Measurements from ENCODE around the gene ZNF609.
"Not testable (repeated sequence)": the region's sequence is repeated elsewhere in the genome, so short reads cannot be mapped to it uniquely, and the experiment has no call there.

The ZNF609 gene

DNA sequence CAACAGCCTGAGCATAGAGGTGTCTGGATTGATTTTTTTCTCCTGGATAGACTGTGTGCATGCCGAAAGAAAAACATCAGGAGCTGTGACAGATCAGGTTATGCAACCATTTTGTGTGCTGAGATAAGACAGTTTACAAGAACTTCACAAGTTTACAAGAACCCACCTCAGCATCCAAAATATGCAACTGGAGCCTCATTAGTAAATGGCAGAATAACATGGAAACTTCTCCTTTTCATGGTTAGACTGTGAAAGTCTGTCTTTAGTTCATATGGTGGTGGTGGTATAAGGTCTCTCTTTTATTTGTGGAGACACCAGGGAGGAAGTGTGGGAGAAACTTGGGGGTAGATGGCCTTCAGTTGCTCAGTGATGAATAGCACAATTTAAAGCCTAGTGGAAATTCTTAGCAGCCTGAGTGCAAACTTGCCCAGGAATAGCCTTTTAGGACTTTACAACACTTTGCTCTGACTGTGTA is 3.7 kb upstream of the ZNF609 start:
- DNase-seq = no peak

DNA sequence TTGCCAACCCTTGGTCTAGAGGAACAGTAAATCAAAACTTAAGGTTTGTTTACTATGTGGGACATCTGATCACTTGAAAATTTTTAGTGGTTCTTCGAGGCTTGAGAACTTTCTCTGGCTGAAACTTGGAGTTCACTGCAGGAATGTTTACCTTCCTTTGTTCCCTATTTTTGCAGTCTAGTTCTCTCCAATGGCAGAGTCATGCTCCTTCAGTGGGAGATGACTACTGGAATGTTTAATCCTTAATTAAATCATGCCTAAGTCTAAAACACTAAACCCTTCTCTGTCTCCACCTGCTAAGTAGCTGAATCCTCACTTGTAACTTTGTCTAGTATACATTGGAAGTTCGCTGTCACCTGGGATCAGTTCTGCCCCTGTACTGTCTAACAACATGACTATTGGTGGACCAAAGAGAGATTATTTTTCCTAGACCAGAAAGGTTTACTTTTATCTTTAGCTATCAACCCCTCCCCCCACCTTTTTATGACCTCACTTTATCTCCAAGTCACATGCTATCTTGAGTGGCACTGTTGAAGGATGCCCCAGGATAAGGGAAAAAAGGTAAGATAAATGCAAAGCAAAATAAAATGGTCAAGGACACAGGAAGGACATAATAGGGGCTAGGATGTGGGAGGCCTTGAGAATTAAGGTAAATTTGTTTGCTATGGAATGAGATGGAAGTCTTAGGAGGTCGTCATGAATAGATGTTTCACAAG is 1.2 kb upstream of the ZNF609 start:
- no peak for DNase-seq

DNA sequence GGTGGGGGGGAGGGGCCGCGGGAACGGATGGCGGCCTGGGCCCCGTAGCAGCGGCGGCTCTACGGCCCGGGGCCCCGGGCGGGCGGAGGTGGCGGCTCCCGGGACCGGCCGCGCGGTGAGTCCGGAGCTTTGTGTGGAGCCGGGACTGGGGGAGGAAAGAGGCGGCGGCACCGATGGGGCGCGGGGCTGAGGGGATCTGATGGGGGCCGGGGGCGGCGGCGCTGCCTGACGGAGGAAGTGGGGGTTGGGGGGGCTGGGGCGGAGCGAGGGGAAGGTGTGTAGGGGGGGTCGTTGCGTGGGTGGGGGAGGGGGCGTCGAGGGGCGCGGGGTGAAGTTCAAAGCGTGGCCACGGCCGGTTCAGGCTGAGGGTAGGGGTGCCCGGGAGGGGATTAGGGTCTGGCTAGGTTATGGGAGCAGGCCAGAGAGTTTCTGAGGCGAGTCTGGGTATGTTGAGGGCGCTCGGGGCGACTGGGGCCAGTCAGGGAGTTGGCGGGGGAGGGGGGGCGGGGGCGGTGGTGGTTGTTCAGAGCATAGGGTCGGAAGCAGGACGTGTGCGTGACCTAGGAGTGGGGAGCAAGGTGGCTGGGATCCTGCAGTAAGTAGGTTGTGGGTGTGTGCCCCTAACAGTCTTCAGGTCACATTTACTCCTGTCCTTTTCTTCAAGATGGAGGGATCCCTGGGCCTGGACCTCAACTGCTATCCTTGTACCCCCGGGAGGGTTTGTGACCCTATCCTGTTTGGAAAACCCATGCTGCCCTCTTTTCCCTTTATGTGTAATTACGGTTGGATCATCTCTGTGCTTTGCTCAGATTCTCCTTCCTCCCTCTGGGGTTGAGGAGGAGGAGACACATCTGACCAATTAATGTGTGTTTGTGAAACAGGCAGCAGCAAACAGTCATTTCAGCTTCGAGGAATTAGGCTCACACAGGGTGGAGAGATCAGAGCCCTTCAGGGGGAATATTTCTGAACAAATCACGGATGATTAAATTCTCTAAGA is 644 bp downstream of the ZNF609 start:
- no peak for DNase-seq

DNA sequence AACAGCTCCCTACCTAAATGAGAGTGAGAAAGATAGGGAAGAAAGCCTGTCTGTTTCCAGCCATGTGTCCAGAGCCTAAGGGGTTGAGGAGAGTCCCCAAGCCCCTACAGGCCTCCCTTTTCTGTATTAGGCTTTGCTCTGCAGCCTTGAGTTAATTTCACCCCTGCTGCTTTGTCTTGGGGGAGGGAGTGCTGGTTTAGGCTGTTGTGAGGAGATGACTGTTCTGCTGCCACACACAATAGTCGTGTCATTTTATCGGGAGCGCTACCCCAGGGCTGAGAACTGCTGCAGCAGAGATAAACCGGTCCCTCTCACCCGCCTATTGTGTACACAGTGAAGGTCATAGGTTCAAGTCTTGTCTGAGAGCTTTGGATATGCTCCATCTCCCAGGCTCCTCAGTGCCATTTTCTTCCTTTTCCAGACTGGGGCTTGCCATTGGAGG is 1.4 kb downstream of the ZNF609 start:
- DNase-seq = peak; percentile 25

DNA sequence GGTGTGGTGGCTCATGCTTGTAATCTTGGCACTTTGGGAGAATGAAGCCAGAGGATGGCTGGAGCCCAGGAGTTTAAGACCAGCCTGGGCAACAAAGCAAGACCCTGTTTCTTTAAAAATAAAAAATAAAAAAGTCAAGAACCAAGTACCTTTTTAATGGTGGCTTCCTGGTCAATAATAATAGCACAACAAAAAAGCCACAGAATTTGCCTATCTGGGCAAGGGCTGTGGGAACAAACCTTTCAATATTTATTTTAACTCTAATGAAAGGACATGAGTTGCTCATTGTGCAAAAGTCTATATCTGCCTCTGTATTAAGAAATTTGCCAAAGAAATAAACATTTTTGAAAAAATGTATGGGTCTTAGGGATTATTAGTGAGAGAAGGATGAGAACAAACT is 2.1 kb downstream of the ZNF609 start:
- no peak for DNase-seq

DNA sequence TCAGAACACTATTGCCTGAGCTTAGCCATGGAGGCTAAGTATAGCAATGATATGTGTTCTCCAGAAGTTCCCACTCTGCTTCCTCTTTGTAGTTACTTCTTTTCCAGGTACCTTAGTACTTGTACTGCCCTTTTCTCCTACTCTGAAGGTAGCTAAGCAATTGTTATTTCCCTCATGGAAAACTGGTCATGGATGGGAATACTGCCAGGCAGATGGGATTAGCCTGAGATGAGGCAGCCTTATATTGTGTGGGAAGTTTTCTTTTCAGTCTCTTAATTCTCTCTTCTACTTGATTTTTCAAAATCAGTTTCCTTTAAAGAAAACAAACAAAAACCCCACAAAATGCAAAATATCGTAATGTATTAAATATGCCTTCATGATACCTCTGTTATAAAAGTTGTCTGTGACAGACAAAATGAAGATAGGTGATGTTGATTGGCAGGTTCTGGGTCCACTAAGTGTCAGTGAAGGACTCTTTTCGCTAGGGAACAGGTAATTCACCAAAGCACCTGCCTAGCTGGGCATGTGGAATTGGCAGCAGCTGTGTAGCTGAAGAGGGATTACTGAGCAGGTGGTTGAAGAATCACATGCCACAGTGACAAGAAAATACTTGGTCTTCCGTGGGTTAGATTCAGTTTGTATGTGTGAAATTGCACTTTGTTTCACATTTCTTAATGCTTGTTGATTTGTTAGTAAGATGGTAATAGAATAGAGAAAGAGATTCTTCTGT is 4.1 kb downstream of the ZNF609 start:
- DNase-seq = peak; percentile 73

DNA sequence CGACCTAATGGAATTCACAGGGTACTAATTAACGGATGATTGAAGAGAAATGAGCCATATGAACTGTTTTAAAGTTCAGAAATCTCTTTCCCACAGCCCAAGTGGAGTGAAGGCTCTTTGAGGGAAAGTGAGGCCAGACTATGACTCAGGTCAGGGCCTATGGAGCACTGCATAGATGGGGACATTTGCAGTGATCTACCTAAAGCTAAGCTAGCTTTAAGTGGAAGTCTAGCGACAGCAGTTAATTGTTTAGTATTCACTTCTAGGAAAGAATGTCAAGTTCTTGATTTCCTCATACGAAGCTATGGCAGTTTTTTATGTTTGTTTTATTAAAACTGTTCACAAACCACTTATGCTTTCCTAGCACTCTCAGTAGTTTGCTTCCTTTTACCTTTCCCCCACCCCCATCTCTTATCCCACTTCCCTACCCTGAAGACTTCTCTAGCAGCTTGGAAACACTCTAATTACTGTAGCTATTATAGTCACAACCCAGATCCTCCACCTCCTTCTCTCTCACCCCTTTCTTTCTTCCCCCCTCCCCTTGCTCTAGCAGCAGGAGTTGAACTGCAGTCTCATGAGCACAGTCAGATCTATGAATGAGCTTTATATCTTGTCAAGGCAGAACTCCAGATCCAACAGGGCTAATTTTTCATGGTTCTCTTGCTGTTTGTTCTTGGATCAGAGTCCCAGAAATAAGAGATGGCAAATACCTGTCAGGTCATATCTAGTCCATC is 6.2 kb downstream of the ZNF609 start:
- DNase-seq = no peak

DNA sequence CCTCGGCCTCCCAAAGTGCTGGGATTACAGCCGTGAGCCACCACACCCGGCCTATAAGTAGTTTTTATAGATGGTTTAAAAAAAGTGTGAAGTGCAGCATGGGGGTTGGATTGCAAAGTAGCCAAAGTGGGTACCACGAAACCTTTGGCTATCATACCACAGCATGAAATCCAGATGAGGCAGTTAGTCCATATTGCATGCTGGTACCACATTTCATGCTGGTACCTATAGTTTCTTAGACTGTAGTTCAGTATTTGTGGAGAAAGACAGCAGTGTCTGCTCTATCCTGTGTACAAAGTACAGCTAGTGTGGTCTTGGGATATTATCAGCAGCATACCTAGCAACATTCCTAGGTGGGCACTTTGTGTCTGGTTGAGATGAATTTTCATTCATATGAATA is 11.8 kb downstream of the ZNF609 start:
- DNase-seq = no peak

DNA sequence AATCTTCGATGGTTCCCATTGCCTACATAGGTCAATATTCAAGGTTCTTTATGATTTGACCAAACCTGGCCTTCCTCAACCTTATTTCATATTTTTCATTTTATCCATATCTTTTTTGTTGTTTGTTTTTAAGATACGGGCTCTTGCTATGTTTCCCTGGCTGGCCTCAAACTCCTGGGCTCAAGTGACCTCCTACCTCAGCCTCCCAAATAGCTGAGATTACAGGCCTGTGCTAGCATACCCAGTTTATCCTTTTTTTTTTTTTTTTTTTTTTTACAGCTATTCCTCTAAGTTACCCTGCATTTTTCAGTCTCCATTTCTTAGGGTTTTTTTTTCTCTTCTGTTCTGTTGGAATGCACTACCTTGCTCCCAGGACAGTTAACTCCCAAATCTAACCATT is 14.5 kb downstream of the ZNF609 start:
- DNase-seq = no peak

DNA sequence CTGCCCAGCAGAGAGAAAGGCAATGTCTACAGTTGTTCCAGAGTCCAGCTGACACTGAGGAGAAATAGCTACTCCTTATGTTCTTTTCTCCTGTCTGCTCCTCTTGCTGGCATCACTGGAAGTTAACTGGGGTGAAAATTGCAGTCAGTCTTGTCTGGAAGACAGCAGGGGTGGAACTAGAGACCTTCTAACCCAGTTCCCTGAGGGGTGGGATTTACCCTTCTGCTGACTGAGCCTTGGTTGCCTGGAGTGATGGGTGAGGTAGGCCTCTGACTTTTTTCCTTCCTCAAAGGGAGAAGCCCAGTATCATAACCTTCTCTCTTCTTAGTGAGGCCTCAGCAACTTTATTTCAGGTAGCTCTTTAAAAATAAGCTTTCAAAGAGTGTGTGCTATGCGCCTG is 16.2 kb downstream of the ZNF609 start:
- DNase-seq = no peak

DNA sequence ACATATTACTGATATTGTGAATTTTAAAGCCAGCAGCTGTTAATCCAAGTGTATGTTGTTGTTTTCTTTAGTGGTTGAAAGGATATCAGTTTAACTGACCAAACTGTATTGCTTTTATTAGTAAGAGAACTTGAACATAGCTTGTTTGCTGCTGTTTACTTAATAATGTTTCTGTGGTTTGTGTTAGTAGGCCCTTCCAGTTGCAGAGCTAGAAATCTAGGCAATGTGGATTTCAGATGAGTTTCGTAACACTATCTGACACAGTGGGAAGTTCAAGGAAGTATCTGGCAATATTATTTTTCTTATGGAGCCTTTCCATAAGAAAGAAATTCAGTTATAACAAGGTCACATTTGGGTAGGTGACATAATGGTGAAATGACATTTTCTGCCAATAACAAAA is 18.5 kb downstream of the ZNF609 start:
- DNase-seq = no peak

DNA sequence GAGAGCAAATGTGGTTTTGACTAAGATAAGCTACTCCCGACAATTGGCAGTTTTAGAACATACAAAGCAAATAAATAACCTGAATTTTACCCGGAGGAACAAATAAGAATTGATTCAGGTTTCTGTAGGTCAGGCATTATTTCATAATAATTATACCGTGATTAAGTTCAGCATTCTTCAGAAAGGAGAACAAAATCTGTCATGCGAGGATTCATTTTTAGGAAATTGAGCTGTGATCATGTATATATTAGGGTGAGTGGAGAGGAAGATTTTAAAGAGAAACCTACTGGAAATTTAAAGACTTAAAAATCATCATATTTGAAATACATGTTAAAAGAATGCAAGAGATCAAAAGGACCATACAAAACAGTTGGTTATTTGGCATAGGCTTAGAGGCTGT is 20.5 kb downstream of the ZNF609 start:
- no peak for DNase-seq

DNA sequence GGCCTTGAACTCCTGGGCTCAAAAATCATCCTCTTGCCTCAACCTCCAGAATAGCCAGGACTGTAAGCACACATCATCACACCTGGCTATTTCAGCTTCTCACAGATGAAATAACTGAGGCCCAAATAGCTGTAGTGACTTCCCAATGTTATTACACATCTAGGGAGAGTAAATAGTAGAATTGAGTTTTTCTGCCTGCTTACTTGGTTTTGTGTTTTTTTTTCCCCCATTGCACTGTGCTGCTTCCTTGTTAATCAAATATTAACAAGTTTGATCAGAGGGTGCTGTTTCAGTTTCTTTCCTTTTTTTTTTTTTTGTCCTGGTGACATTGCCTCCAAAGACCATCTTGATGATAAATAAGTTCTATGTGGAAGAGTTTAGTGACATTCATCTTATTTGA is 23.4 kb downstream of the ZNF609 start:
- DNase-seq = no peak

DNA sequence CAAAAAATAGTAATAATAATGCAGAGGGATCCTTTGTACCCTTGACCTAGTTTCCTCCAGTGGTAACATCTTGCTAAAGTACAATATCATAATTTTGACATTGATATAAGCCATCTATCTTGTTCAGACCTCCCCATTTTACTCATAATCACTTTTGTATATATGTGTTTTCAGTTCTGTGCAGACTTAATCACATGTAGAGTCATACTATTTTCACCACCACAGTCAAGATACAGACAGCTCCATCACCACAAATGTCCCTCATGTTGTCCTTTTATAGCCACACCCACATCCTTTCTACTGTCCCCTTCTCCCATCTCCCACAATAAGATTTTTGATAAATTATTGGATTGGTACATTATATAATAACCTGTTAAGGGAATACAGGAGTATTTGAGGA is 25.4 kb downstream of the ZNF609 start:
- no peak for DNase-seq

DNA sequence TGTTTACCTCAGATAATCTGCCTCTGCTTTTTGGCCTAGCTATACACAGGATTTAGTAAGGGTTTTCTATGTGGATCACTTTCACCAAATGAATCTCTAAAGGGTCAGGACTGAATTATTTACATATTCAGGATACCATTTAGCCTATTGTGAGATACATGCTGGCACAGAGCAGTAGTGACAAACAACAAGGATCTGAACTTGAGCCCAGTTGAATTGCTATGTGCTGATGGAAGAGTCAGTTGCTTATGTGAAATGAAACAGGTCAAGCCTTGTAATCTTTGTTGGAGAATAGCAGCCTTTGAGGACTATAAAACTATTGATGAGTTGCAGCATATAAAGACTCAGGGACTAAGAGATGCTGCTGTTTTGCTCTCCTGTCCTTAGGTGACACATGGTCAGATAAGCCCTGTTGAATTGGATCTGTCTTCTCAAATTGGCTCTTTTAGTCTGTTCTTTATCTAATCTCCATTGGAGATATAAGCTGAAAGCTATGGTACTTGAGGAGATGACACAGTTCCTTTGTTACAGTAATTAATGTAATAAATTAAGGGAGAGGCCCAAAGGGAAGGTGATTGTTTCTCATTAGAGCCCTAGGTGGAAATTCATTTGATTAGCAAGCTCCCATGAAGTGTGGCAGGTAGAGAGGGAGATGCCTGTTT is 30.4 kb downstream of the ZNF609 start:
- DNase-seq = no peak

DNA sequence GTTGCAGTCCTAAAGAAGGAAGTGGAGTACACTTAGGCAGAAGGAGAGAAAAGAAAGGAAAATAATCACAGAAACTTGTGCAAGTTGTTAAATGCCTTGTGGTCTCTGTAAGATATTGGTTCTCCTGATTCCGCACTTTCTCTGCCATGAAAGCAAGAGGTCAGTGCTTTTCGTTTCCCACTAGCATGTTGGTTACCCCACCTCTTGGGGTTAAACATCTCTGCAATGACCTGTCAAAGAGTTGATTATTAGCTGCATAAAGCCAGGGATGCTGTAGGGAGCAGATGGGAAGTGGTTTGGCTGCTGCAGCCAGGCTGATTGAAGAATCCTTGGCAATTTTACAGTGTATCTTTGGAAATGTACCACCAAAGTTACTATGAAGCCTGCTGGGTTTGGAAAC is 33.3 kb downstream of the ZNF609 start:
- no peak for DNase-seq

DNA sequence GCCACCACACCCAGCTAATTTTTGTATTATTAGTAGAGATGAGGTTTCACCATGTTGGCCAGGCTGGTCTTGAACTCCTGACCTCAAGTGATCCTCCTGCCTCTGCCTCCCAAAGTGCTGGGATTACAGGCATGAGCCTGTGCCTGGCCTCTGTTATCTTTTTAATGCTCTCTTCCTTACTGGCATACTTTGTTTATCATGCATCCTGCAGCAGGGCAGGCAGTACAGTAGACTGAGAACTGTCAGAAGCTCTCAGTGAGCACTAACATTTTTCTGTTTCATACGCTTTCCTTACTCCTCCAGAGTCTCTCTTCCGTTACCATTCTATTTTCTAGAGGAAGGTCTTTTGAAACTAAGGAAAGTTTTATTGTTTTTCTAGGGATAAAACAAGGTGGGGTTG is 35.6 kb downstream of the ZNF609 start:
- DNase-seq = not testable (repeated sequence)

DNA sequence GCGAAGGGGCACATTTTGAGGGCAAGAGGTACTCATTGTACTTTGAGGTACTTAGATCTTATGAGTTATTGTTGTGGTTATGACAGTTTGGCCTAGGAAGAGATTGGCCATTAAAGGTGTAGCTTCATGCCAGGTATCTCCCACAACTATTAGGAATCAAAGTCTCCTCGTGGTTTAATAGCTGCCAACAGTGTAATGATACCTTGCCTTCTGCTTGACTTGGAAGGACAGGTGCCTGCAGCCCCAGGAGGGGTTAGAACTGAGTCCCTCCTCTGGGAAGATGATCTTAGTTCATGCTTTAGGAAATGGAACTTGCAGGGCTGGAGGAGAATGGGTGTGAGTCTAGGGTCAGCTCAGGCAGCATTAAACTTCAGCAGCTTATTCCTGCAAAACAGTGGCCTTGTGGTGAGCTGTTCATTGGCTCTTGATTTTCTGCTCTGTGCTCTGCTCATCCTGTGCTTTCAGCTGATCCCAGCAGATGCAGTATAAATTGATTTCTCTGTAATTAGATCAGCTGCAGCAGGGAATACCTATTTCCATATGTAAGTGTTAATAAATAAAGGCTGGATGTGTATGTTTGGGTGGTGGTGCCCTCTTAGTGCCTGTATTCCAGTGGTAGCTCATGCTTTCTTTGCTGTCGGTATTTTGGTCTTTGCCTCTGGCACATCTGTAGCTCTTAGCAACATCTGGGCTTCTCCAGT is 40.5 kb downstream of the ZNF609 start:
- DNase-seq = no peak

DNA sequence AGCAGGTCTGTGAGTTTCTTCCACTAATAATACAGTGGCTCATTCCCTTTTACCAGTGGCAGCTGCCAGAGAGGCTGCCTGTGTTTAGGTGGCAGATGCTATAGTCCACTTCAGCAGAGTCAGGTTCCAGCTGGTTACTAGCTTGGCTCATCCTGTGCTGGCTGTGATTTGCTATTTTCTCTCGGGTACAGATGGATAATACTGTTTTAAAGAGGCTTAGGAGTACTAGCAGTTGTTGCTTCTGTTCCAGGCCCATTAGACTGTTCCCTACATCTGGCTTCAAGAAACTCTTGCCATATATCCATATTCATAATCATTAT is 41.0 kb downstream of the ZNF609 start:
- no peak for DNase-seq

DNA sequence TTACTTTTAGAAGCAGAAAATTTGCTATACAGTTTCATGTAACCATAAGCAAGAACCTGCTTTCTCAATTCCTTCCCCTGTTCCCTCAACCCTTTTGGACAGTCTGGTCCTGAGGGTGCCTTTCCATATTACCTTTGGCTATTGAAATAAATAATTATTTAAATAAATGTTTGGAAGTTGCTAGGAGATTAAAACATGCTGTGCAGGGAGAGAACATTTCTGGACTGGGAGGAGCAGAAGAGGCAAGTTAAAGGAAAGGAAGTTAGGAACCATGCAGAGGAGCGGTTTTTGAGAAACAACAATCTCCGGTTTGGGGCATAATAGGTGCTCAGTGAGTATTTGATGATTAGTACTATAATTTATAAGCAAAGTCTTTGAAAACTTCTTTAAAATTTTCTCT is 41.8 kb downstream of the ZNF609 start:
- DNase-seq = no peak

DNA sequence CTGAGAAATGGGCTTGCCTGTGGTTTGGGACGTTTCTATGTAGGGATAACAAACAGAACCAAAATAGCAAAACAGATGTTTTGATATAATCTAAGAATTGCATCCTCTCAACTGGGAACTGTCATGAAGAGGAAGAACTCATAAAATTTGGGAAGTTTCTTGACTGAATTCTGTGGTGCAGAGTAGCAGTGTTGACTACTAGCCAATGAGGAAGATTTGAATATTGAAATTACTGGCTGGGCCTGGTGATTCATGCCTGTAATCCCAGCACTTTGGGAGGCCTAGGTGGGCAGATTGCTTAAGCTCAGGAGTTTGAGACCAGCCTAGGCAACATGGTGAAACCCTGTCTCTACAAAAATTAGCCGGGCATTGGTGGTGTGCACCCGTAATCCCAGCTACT is 42.2 kb downstream of the ZNF609 start:
- DNase-seq = no peak

DNA sequence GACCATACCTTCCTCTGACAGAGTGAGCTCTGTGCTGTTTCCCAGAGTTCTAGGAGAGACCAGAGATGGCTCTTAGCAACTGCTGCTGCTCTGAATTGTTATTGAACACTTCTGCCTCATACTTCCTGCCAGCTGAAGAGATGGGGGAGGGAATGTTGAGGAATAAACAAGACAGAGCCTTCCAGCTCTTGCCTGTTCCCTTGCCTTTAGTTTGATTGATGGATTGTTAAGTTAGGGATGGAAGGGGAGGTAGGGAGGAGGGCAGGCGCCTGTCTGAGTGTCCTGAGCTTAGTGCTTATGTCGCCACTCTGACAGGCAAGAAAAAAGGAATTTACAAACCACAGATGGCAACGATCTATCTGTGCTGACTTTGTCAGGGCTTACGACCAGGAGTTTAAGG is 42.8 kb downstream of the ZNF609 start:
- DNase-seq = no peak
